Esophagus squamous epithelium (tissue), 5 donors: Measurements from ENCODE around the gene CACNA2D3. TPM values are rescaled to one million over a fixed set of nuclear protein-coding genes. Genes with fewer than 3 reads are reported as not detected.

Experiments
- DNase-seq: peaks from one replicate; lab custom pipeline; 2025; lab: John Stamatoyannopoulos, UW
- H3K27ac ChIP-seq, 4 donors: fragments of 200-600 bp; sonication (generic); one replicate each; pipeline ENCODE4 v1.5.1; 2016 to 2019; ENCODE audit warnings: mild to moderate bottlenecking in 1 of 4
- H3K27me3 ChIP-seq, 4 donors: fragments of 200-600 bp; sonication (generic); 1 replicate in 3 of 4; 2 replicates in 1 of 4; pipeline versions ENCODE4 v1.5.1 to v1.6.0; 2017 to 2021; ENCODE audit warnings: antibody characterized with exemption in 1 of 4
- H3K36me3 ChIP-seq, 3 donors: fragments of 200-600 bp; sonication (generic); one replicate each; pipeline ENCODE4 v1.5.1; 2016 to 2019
- H3K4me1 ChIP-seq, 3 donors: fragments of 200-600 bp; sonication (generic); one replicate each; pipeline ENCODE4 v1.5.1; 2017 to 2019
- H3K4me3 ChIP-seq, 4 donors: fragments of 200-600 bp; sonication (generic); 1 replicate in 3 of 4; 2 replicates in 1 of 4; pipeline ENCODE4 v1.5.1; 2016 to 2019; ENCODE audit warnings: mild to moderate bottlenecking in 2 of 4, moderate library complexity in 1 of 4
- H3K9me3 ChIP-seq, 3 donors: fragments of 200-600 bp; sonication (generic); one replicate each; pipeline ENCODE4 v1.5.1; 2016 to 2019
- CTCF ChIP-seq, 6 experiments: fragments of 450-650 bp in 4 of 6; fragments of 200-600 bp in 2 of 6; sonication (generic) in 2 of 6; IDR thresholded peaks; one replicate each; pipeline ENCODE4 v1.5.1; 2016 to 2019; ENCODE audit warnings: antibody characterized with exemption in 6 of 6, mild to moderate bottlenecking in 4 of 6, moderate library complexity in 4 of 6
- POLR2A ChIP-seq, 4 donors: fragments of 450-650 bp; IDR thresholded peaks; one replicate each; pipeline ENCODE4 v1.6.1; 2017; ENCODE audit warnings: antibody characterized with exemption in 4 of 4, mild to moderate bottlenecking in 4 of 4, moderate library complexity in 3 of 4
- WGBS, 2 donors: methylation state at CpG; one replicate each; pipeline ENCODE4 v1.1.5; 2018; 5-methylcytosine and 5-hydroxymethylcytosine counted together
- intact Hi-C: fragments of 100-400 bp; cut with DNase I; formaldehyde crosslinking; loops from one replicate; pipeline ENCODE4 v1.15.0; 2022
- total RNA-seq, 4 donors: library from RNA; depleted of rRNA; stranded (reverse); fragments of >200 nt; gene quantifications; one replicate each; pipeline ENCODE4 v1.1.0, GENCODE V29; 2016
- donor health status: DM: yes; HTN: yes; CAD: no.

Gene CACNA2D3
- total RNA-seq, 4 donors from 2014 or later, result 1.2 to 7.1 (median 5.1) TPM

- peaks cover 3 to 61% (median 7%) of the 10 kb centered on the region in 3 donors for H3K4me1 ChIP-seq
- 38 to 54% methylated on average over 4 of the region's 4 CpGs for WGBS, 2 donors
- H3K4me3 ChIP-seq, result no peak overlapping the region
- H3K27ac ChIP-seq, result no peak overlapping the region
- TF ChIP-seq POLR2A (IDR thresholded peaks at IDR 0.05) (no peak), CTCF (IDR thresholded peaks at IDR 0.05) (no peak)
- no peaks in the 10 kb centered on the region for H3K27me3 ChIP-seq
- H3K9me3 ChIP-seq, result no peaks in the 10 kb centered on the region
- DNase-seq, result no peak
- no peaks in the 10 kb centered on the region for H3K36me3 ChIP-seq
- intact Hi-C loops, result loop anchor here (10.0 kb wide), 1 partner anchor 433 kb away; no protein-coding TSS in a partner anchor
Measured at GRCh38 chr3:54858093-54858785, 735.9 kb downstream of the CACNA2D3 start.

DNA sequence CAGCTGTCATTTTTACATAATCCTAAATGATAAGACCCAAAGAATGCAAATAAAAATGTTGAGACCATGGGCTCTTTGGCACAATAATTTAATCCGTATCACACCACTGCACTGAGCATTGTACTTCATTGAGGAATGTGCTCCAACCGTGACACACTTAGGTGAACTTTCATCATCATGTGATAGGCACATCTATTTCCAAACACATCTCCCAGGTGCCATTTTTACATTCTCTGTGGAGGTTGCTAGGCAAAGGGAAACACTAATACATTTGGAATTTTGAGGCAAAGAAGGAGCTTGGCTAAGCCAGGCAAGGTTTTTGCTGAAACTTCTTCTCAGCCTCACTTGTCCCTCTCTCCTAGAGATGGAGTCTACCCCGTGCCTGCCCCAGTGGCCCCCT lies 736.8 kb downstream of the CACNA2D3 start:
- TF ChIP-seq POLR2A (IDR thresholded peaks at IDR 0.05), result no peak
- TF ChIP-seq CTCF (IDR thresholded peaks at IDR 0.05), result no peak
- DNase-seq, result no peak
- H3K27me3 ChIP-seq, result no peaks in the 10 kb centered on the region
- intact Hi-C loops, result loop anchor here (10.0 kb wide), 1 partner anchor 434 kb away; no protein-coding TSS in a partner anchor
- no peak overlapping the region for H3K27ac ChIP-seq
- peaks cover 7 to 61% (median 8%) of the 10 kb centered on the region in 3 donors for H3K4me1 ChIP-seq
- 54 to 67% methylated on average over 2 to 3 of the region's 3 CpGs for WGBS, 2 donors
- no peaks in the 10 kb centered on the region for H3K9me3 ChIP-seq
- H3K4me3 ChIP-seq, result no peak overlapping the region
- no peaks in the 10 kb centered on the region for H3K36me3 ChIP-seq

- Histone ChIP-seq H3K27me3 (no peaks in the 10 kb centered on the region), H3K4me3 (no peak overlapping the region), H3K36me3 (no peaks in the 10 kb centered on the region), H3K9me3 (no peaks in the 10 kb centered on the region), H3K27ac (no peak overlapping the region), H3K4me1 (peaks cover 7 to 48% (median 8%) of the 10 kb centered on the region in 3 donors)
- TF ChIP-seq CTCF (IDR thresholded peaks at IDR 0.05) (no peak), POLR2A (IDR thresholded peaks at IDR 0.05) (no peak)
- intact Hi-C loops, result no loop called here
- 59 to 69% methylated on average over 9 of the region's 9 CpGs for WGBS, 2 donors
- no peak for DNase-seq
Measured at GRCh38 chr3:54861248-54862067, 739.1 kb downstream of the CACNA2D3 start.

DNA sequence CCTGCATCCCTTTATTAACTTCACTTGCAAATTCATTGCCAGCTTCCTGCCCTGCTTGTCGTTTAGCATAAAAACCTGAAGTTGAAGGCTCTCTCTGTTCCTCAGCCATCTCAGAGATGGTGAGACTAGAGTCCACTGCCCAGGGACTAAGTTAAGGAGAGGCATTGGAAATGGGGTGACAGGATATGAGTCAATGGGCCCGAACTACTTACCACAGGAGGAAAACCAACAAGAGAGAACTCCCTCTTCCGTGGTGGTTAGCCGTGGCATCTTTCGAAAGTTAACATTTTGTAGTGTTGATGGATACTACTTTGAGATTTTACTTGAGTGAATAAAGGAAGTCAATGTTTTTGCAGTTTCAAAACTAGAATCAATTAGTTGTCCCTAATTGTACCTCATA lies 740.2 kb downstream of the CACNA2D3 start:
- TF ChIP-seq CTCF (IDR thresholded peaks at IDR 0.05), result no peak
- Histone ChIP-seq H3K9me3 (no peaks in the 10 kb centered on the region), H3K36me3 (no peaks in the 10 kb centered on the region), H3K27ac (no peak overlapping the region), H3K4me3 (no peak overlapping the region), H3K4me1 (peaks cover 7 to 39% (median 8%) of the 10 kb centered on the region in 3 donors), H3K27me3 (no peaks in the 10 kb centered on the region)
- WGBS, 2 donors, result 66 to 77% methylated on average over 5 of the region's 5 CpGs
- DNase-seq, result no peak
- intact Hi-C loops, result no loop called here

DNA sequence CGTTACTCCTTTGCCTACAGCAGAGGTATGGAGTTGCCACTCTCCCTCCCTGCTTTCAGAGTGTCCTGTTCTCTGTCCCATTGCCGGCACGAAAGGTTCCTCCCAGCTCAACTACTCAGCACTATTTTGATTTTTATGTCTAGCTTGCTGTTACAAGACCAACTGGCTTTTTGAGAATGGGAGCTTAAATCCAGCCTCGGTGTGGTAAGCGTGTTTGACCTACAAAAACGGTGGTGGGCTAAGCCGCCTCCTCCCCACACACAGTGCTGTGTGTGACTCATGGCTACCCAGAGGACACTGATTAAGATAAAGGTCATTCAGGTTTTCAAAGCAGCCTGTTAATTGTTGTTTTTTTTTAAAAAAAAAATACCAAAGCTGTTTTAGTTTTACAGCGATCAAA lies 741.0 kb downstream of the CACNA2D3 start:
- H3K4me3 ChIP-seq, result no peak overlapping the region
- 26 to 46% methylated on average over 7 to 8 of the region's 8 CpGs for WGBS, 2 donors
- TF ChIP-seq CTCF (IDR thresholded peaks at IDR 0.05), result no peak
- no peak for TF ChIP-seq POLR2A (IDR thresholded peaks at IDR 0.05)
- DNase-seq, result no peak
- H3K4me1 ChIP-seq, result peaks cover 0 to 30% (median 8%) of the 10 kb centered on the region in 3 donors
- intact Hi-C loops, result no loop called here
- H3K9me3 ChIP-seq, result no peaks in the 10 kb centered on the region
- no peaks in the 10 kb centered on the region for H3K27me3 ChIP-seq
- no peaks in the 10 kb centered on the region for H3K36me3 ChIP-seq
- peak overlapping the region in 2 of 4 donors; percentile 3 to 13 for H3K27ac ChIP-seq
